Activated CD8-positive, alpha-beta T cell treated with anti-CD3 and anti-CD28 coated beads for 36 hours (primary cell): ENCODE results near the gene STXBP6. TPM values are rescaled to one million over a fixed set of nuclear protein-coding genes. Genes with fewer than 3 reads are reported as not detected.

Source experiments
- ATAC-seq: fragments of 200-7000 bp; cut with Tn5 transposase; one replicate; pipeline ENCODE4 v1.10.0; 2021; ENCODE audit warnings: mild to moderate bottlenecking, moderate library complexity
- CTCF ChIA-PET: fragments of 350-600 bp; sonication (Branson Sonifier 250); formaldehyde crosslinking; loops from one replicate; lab custom pipeline; 2021; ENCODE audit warnings: antibody characterized with exemption; lab: Charles Lee
- POLR2A ChIA-PET: fragments of 350-600 bp; sonication (Branson Sonifier 250); formaldehyde crosslinking; loops from one replicate; lab custom pipeline; 2021; ENCODE audit warnings: antibody characterized with exemption; lab: Charles Lee
- DNase-seq: peaks from one replicate; pipeline ENCODE4 v3.0.0-alpha.2; 2020
- H3K27ac Mint-ChIP-seq: one replicate; pipeline ENCODE4 v1.8.0; 2021; ENCODE audit warnings: mild to moderate bottlenecking, mixed read lengths
- H3K27me3 Mint-ChIP-seq: one replicate; pipeline ENCODE4 v1.8.0; 2021; ENCODE audit warnings: mixed read lengths
- H3K36me3 Mint-ChIP-seq: one replicate; pipeline ENCODE4 v1.8.0; 2021; ENCODE audit warnings: low read depth, mixed read lengths
- H3K4me1 Mint-ChIP-seq: one replicate; pipeline ENCODE4 v1.8.0; 2021; ENCODE audit warnings: low read depth, mixed read lengths
- H3K4me3 Mint-ChIP-seq: one replicate; pipeline ENCODE4 v1.8.0; 2021; ENCODE audit warnings: mild to moderate bottlenecking, moderate library complexity, mixed read lengths
- H3K9me3 Mint-ChIP-seq: one replicate; pipeline ENCODE4 v1.8.0; 2021; ENCODE audit warnings: mixed read lengths
- CTCF ChIP-seq: fragments of 200-600 bp; IDR thresholded peaks from one replicate; pipeline ENCODE4 v1.8.0; 2022; ENCODE audit warnings: antibody characterized with exemption, mild to moderate bottlenecking
- intact Hi-C: fragments of 100-400 bp; cut with micrococcal nuclease; formaldehyde crosslinking; loops from one replicate; pipeline ENCODE4 v1.10.0; 2022
- total RNA-seq, 2 experiments: library from RNA; stranded (reverse); gene quantifications; one replicate each; pipeline ENCODE4 v1.2.3, GENCODE V29; 2021

Gene STXBP6
- total RNA-seq, 2 experiments from 2014 or later = not detected

GRCh38 chr14:25092258-25092740, 42.4 kb upstream of the STXBP6 start:
- ChIA-PET POLR2A (no interaction called here), CTCF (no interaction called here)
- Mint-ChIP-seq H3K27ac (no peak overlapping the region), H3K36me3 (no peaks in the 10 kb centered on the region), H3K4me3 (no peak overlapping the region), H3K27me3 (peaks cover 25% of the 10 kb centered on the region), H3K9me3 (no peaks in the 10 kb centered on the region), H3K4me1 (no peaks in the 10 kb centered on the region)
- intact Hi-C loops = no loop called here
- TF ChIP-seq CTCF = no peak
- ATAC-seq (no peak), DNase-seq (no peak)

GRCh38 chr14:25090716-25091454, 40.9 kb upstream of the STXBP6 start:
- ATAC-seq (no peak), DNase-seq (no peak)
- no peaks in the 10 kb centered on the region for H3K4me1 Mint-ChIP-seq
- no peak overlapping the region for H3K4me3 Mint-ChIP-seq
- intact Hi-C loops = no loop called here
- peaks cover 22% of the 10 kb centered on the region for H3K27me3 Mint-ChIP-seq
- CTCF ChIA-PET = no interaction called here
- POLR2A ChIA-PET = no interaction called here
- H3K27ac Mint-ChIP-seq = no peak overlapping the region
- no peaks in the 10 kb centered on the region for H3K9me3 Mint-ChIP-seq
- TF ChIP-seq CTCF = no peak
- no peaks in the 10 kb centered on the region for H3K36me3 Mint-ChIP-seq

GRCh38 chr14:25090256-25090655, 40.3 kb upstream of the STXBP6 start:
- intact Hi-C loops = no loop called here
- ChIA-PET POLR2A (no interaction called here), CTCF (no interaction called here)
- ATAC-seq (no peak), DNase-seq (no peak)
- Mint-ChIP-seq H3K36me3 (no peaks in the 10 kb centered on the region), H3K4me1 (no peaks in the 10 kb centered on the region), H3K27me3 (peaks cover 19% of the 10 kb centered on the region), H3K4me3 (no peak overlapping the region), H3K27ac (no peak overlapping the region), H3K9me3 (no peaks in the 10 kb centered on the region)
- no peak for TF ChIP-seq CTCF

GRCh38 chr14:25089496-25089895, 39.5 kb upstream of the STXBP6 start:
- no peak for TF ChIP-seq CTCF
- intact Hi-C loops = no loop called here
- peaks cover 15% of the 10 kb centered on the region for H3K27me3 Mint-ChIP-seq

GRCh38 chr14:25086821-25087396, 37.0 kb upstream of the STXBP6 start:
- ATAC-seq (no peak), DNase-seq (no peak)
- Mint-ChIP-seq H3K4me3 (no peak overlapping the region), H3K4me1 (no peaks in the 10 kb centered on the region), H3K9me3 (no peaks in the 10 kb centered on the region), H3K36me3 (no peaks in the 10 kb centered on the region), H3K27me3 (peaks cover 21% of the 10 kb centered on the region), H3K27ac (no peak overlapping the region)
- CTCF ChIA-PET = no interaction called here
- no peak for TF ChIP-seq CTCF
- POLR2A ChIA-PET = no interaction called here
- intact Hi-C loops = no loop called here

More at GRCh38 chr14:25089496-25089895, 39.5 kb upstream of the STXBP6 start:
- DNase-seq (no peak), ATAC-seq (no peak)
- POLR2A ChIA-PET = no interaction called here
- no peak overlapping the region for H3K4me3 Mint-ChIP-seq
- H3K9me3 Mint-ChIP-seq = no peaks in the 10 kb centered on the region
- H3K4me1 Mint-ChIP-seq = no peaks in the 10 kb centered on the region
- H3K36me3 Mint-ChIP-seq = no peaks in the 10 kb centered on the region
- CTCF ChIA-PET = no interaction called here
- H3K27ac Mint-ChIP-seq = no peak overlapping the region
